Ascending aorta (tissue), 2 donors: ENCODE measurements around the gene NOTCH1. TPM values are rescaled to one million over a fixed set of nuclear protein-coding genes. Genes with fewer than 3 reads are reported as not detected.
A peak's percentile ranks its signal among the peaks of the same experiment; 100 is the strongest.

Experiments used
- DNase-seq, 2 donors: peaks; one replicate each; pipeline ENCODE4 v3.0.0-alpha.2; 2019; ENCODE audit warnings: low spot score in 2 of 2
- H3K27ac ChIP-seq, 2 donors: fragments of 200-600 bp; sonication (generic); one replicate each; pipeline ENCODE4 v1.5.1; 2016 to 2017; ENCODE audit warnings: mild to moderate bottlenecking in 1 of 2
- H3K27me3 ChIP-seq: fragments of 200-600 bp; sonication (generic); one replicate; pipeline ENCODE4 v1.5.1; 2017
- H3K36me3 ChIP-seq, 2 donors: fragments of 200-600 bp; sonication (generic); one replicate each; pipeline ENCODE4 v1.5.1; 2016
- H3K4me1 ChIP-seq, 2 donors: fragments of 200-600 bp; sonication (generic); one replicate each; pipeline ENCODE4 v1.5.1; 2016 to 2017; ENCODE audit warnings: mild to moderate bottlenecking in 1 of 2
- H3K4me3 ChIP-seq, 2 donors: fragments of 200-600 bp; sonication (generic); one replicate each; pipeline ENCODE4 v1.5.1; 2016 to 2017; ENCODE audit warnings: mild to moderate bottlenecking in 1 of 2
- H3K9me3 ChIP-seq, 2 donors: fragments of 200-600 bp; sonication (generic); one replicate each; pipeline ENCODE4 v1.5.1; 2016
- CTCF ChIP-seq, 3 experiments: fragments of 200-600 bp in 2 of 3; fragments of 450-650 bp in 1 of 3; sonication (generic) in 2 of 3; IDR thresholded peaks; one replicate each; pipeline ENCODE4 v1.5.1; 2016 to 2019; ENCODE audit warnings: antibody characterized with exemption in 3 of 3, mild to moderate bottlenecking in 1 of 3, moderate library complexity in 1 of 3
- intact Hi-C: fragments of 100-400 bp; cut with DNase I; formaldehyde crosslinking; loops from one replicate; pipeline ENCODE4 v1.15.1; 2023
- total RNA-seq: library from RNA; depleted of rRNA; stranded (reverse); fragments of >200 nt; gene quantifications from one replicate; pipeline ENCODE4 v1.1.0, GENCODE V29; 2016

Gene NOTCH1
- total RNA-seq, 1 donor from 2014 or later = 120 TPM

GRCh38 chr9:136510561-136510960 is 35.3 kb downstream of the NOTCH1 start:
- Histone ChIP-seq H3K27ac (peak overlapping the region in 1 of 2 donors; percentile 49), H3K27me3 (no peaks in the 10 kb centered on the region), H3K4me3 (no peak overlapping the region), H3K36me3 (peaks cover 99 to 100% of the 10 kb centered on the region in 2 donors), H3K4me1 (no peaks in the 10 kb centered on the region), H3K9me3 (no peaks in the 10 kb centered on the region)
- no peak for TF ChIP-seq CTCF (IDR thresholded peaks at IDR 0.05)
- intact Hi-C loops = no loop called here
- DNase-seq = no peak

- no peaks in the 10 kb centered on the region for H3K27me3 ChIP-seq
- no peaks in the 10 kb centered on the region for H3K9me3 ChIP-seq
- H3K36me3 ChIP-seq = peaks cover 100% of the 10 kb centered on the region in 2 donors
- DNase-seq = no peak
- H3K4me3 ChIP-seq = no peak overlapping the region
- no peak for TF ChIP-seq CTCF (IDR thresholded peaks at IDR 0.05)
- intact Hi-C loops = no loop called here
- H3K27ac ChIP-seq = no peak overlapping the region
- no peaks in the 10 kb centered on the region for H3K4me1 ChIP-seq
Measured at GRCh38 chr9:136509549-136509948, 36.3 kb downstream of the NOTCH1 start.

GRCh38 chr9:136508729-136509500 is 36.9 kb downstream of the NOTCH1 start:
- DNase-seq = no peak
- no peaks in the 10 kb centered on the region for H3K4me1 ChIP-seq
- no peak overlapping the region for H3K4me3 ChIP-seq
- no peak for TF ChIP-seq CTCF (IDR thresholded peaks at IDR 0.05)
- H3K9me3 ChIP-seq = no peaks in the 10 kb centered on the region
- H3K36me3 ChIP-seq = peaks cover 100% of the 10 kb centered on the region in 2 donors
- no peaks in the 10 kb centered on the region for H3K27me3 ChIP-seq
- intact Hi-C loops = no loop called here
- H3K27ac ChIP-seq = no peak overlapping the region

- no peaks in the 10 kb centered on the region for H3K4me1 ChIP-seq
- no peaks in the 10 kb centered on the region for H3K27me3 ChIP-seq
- no peak overlapping the region for H3K4me3 ChIP-seq
- intact Hi-C loops = no loop called here
- TF ChIP-seq CTCF (IDR thresholded peaks at IDR 0.05) = no peak
- no peak overlapping the region for H3K27ac ChIP-seq
- H3K36me3 ChIP-seq = peaks cover 98 to 100% of the 10 kb centered on the region in 2 donors
- H3K9me3 ChIP-seq = no peaks in the 10 kb centered on the region
- no peak for DNase-seq
Measured at GRCh38 chr9:136507992-136508375, 37.9 kb downstream of the NOTCH1 start.

- intact Hi-C loops = no loop called here
- no peak for DNase-seq
Measured at GRCh38 chr9:136507221-136507991, 38.4 kb downstream of the NOTCH1 start.

More at GRCh38 chr9:136507221-136507991, 38.4 kb downstream of the NOTCH1 start:
- no peaks in the 10 kb centered on the region for H3K4me1 ChIP-seq
- no peak overlapping the region for H3K27ac ChIP-seq
- H3K4me3 ChIP-seq = no peak overlapping the region
- peaks cover 98 to 100% of the 10 kb centered on the region in 2 donors for H3K36me3 ChIP-seq
- H3K9me3 ChIP-seq = no peaks in the 10 kb centered on the region
- no peak for TF ChIP-seq CTCF (IDR thresholded peaks at IDR 0.05)
- H3K27me3 ChIP-seq = no peaks in the 10 kb centered on the region
